HEK293 (cell line): ENCODE measurements around the gene CLCA1.

Experiments used
- TF ChIP-seq, protein P1 (sequence below): fragments of 450-650 bp; formaldehyde crosslinking; IDR thresholded peaks from 2 replicates; pipeline ENCODE4 v1.5.1; 2016; ENCODE audit warnings: missing biosample characterization, missing genetic modification characterization
- TF ChIP-seq, protein P2 (sequence below): sonication (generic); formaldehyde crosslinking; IDR thresholded peaks from 2 replicates; pipeline ENCODE4 v1.8.1; 2022; ENCODE audit warnings: mild to moderate bottlenecking, moderate library complexity, missing genetic modification reagents
- TF ChIP-seq, protein P3 (sequence below): fragments of 450-650 bp; formaldehyde crosslinking; IDR thresholded peaks from 2 replicates; pipeline ENCODE4 v1.5.1; 2016; ENCODE audit warnings: missing biosample characterization, missing genetic modification characterization, low read depth

DNA sequence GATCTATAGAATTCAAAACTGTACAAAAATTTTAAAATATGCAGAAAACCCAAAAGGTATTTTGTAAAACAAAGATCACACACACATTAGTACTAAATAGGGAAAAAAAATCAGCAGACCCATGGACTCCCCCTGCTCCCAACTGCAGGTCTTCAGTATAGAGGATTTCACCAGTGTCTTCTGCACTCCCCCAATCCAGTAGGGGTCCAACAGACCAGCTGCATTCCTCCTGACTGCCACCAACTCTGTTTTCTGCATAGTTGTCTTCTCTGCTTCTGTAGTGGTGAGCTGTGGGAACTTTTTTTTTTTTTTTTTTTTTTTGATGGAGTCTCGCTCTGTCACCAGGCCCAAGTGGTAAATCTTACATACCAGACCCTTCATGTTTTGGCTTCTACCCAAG lies 22.8 kb upstream of the CLCA1 start:
- TF ChIP-seq, protein P1, sequence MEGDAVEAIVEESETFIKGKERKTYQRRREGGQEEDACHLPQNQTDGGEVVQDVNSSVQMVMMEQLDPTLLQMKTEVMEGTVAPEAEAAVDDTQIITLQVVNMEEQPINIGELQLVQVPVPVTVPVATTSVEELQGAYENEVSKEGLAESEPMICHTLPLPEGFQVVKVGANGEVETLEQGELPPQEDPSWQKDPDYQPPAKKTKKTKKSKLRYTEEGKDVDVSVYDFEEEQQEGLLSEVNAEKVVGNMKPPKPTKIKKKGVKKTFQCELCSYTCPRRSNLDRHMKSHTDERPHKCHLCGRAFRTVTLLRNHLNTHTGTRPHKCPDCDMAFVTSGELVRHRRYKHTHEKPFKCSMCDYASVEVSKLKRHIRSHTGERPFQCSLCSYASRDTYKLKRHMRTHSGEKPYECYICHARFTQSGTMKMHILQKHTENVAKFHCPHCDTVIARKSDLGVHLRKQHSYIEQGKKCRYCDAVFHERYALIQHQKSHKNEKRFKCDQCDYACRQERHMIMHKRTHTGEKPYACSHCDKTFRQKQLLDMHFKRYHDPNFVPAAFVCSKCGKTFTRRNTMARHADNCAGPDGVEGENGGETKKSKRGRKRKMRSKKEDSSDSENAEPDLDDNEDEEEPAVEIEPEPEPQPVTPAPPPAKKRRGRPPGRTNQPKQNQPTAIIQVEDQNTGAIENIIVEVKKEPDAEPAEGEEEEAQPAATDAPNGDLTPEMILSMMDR: no peak
- TF ChIP-seq, protein P2, sequence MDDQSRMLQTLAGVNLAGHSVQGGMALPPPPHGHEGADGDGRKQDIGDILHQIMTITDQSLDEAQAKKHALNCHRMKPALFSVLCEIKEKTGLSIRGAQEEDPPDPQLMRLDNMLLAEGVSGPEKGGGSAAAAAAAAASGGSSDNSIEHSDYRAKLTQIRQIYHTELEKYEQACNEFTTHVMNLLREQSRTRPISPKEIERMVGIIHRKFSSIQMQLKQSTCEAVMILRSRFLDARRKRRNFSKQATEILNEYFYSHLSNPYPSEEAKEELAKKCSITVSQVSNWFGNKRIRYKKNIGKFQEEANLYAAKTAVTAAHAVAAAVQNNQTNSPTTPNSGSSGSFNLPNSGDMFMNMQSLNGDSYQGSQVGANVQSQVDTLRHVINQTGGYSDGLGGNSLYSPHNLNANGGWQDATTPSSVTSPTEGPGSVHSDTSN (CRISPR knock-in tag): no peak
- TF ChIP-seq, protein P3, sequence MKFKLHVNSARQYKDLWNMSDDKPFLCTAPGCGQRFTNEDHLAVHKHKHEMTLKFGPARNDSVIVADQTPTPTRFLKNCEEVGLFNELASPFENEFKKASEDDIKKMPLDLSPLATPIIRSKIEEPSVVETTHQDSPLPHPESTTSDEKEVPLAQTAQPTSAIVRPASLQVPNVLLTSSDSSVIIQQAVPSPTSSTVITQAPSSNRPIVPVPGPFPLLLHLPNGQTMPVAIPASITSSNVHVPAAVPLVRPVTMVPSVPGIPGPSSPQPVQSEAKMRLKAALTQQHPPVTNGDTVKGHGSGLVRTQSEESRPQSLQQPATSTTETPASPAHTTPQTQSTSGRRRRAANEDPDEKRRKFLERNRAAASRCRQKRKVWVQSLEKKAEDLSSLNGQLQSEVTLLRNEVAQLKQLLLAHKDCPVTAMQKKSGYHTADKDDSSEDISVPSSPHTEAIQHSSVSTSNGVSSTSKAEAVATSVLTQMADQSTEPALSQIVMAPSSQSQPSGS (tag by site-specific recombination): no peak
